HepG2 (cell line): ENCODE data around the gene TOB1.

Experiments used
- CEBPB ChIP-seq: IDR thresholded peaks from 2 replicates; pipeline ENCODE4 v1.6.1; 2011; ENCODE audit warnings: low read depth, low read length, improper control_type of control experiment, borderline replicate concordance
- CTCF ChIP-seq: sonication (generic); formaldehyde crosslinking; IDR thresholded peaks from 2 replicates; pipeline ENCODE4 v1.5.0; 2020; ENCODE audit warnings: mild to moderate bottlenecking, missing genetic modification reagents, moderate library complexity
- SIN3A ChIP-seq: IDR thresholded peaks from 2 replicates; pipeline ENCODE4 v1.6.1; 2011; ENCODE audit warnings: low read depth, mild to moderate bottlenecking, control low read depth, low read length, borderline replicate concordance
- TCF12 ChIP-seq, 2 experiments: fragments of 450-650 bp in 1 of 2; sonication (generic) in 1 of 2; formaldehyde crosslinking in 1 of 2; IDR thresholded peaks; 2 replicates each; pipeline versions ENCODE4 v1.6.1 to v1.8.0; 2017 to 2022; ENCODE audit warnings: antibody characterized with exemption in 1 of 2, mild to moderate bottlenecking in 1 of 2, missing genetic modification reagents in 1 of 2, moderate library complexity in 1 of 2

DNA sequence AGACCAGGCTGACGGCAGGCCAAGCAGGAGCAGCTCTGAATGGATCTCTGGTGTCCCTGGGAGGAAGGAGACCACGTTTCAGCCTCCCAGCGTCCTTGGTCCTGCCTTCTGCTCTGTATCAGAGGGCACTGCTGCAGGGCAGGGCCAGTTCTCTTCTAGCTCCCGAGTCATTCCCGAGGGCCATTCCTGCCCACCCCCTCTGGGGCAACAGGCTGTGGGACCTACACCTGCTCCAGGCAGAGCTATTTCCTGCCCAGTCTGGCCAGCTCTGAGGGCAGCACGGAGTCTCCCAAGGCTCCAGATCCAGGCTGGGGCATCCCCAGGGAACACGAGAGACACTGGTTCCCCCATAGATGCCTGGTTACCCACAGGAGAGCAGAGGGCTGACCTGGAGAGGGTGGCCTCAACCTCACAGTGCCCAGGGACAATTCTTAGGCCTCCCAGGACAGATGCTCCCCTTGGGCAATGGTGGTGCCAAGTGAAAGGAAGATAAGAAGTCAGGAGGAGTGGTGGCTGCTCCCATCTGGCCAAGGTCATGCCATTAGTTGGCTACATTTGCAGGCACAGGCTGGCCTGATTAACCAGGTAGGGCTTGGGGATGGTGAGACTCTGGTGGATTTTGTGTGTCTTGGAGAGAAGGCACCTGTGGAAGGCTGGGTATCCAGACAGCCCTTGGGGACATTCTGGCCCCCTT lies 28.7 kb downstream of the TOB1 start:
- TF ChIP-seq TCF12 (IDR thresholded peaks at IDR 0.05), result no peak
- no peak for TF ChIP-seq TCF12 (CRISPR knock-in tag; IDR thresholded peaks at IDR 0.05)
- no peak for TF ChIP-seq CTCF (CRISPR knock-in tag)
- TF ChIP-seq CEBPB, result no peak
- TF ChIP-seq SIN3A, result no peak
